Cardiac muscle cell (in vitro differentiated cells and primary cell): ENCODE data around the gene PSORS1C1. TPM values are rescaled to one million over a fixed set of nuclear protein-coding genes. Genes with fewer than 3 reads are reported as not detected.

Experiments used
- DNase-seq, 2 donors: peaks; one replicate each; pipeline versions ENCODE4 v3.0.0 to v3.0.0-alpha.2; 2010 to 2017; ENCODE audit warnings: low read depth in 1 of 2, low spot score in 1 of 2
- H3K27ac ChIP-seq: fragments of 200-600 bp; sonication (generic); 2 replicates; pipeline ENCODE4 v1.5.1; 2016
- H3K27me3 ChIP-seq: fragments of 200-600 bp; sonication (generic); 2 replicates; pipeline ENCODE4 v1.6.0; 2016; ENCODE audit warnings: control low read depth
- H3K36me3 ChIP-seq: fragments of 200-600 bp; sonication (generic); 2 replicates; pipeline ENCODE4 v1.5.1; 2016; ENCODE audit warnings: control low read depth
- H3K4me1 ChIP-seq: fragments of 200-600 bp; sonication (generic); 2 replicates; pipeline ENCODE4 v1.8.1; 2017; ENCODE audit warnings: low read depth, mild to moderate bottlenecking, mixed run types
- H3K4me3 ChIP-seq: fragments of 200-600 bp; sonication (generic); 2 replicates; pipeline ENCODE4 v1.5.1; 2016; ENCODE audit warnings: mild to moderate bottlenecking
- H3K9me3 ChIP-seq: fragments of 200-600 bp; sonication (generic); 2 replicates; pipeline ENCODE4 v1.5.1; 2017; ENCODE audit warnings: low read depth, mild to moderate bottlenecking, control low read depth
- CTCF ChIP-seq: IDR thresholded peaks from 2 replicates; pipeline ENCODE4 v1.5.1; 2012; ENCODE audit warnings: low read depth, mild to moderate bottlenecking, low read length
- polyA plus RNA-seq: library from polyadenylated mRNA; unstranded; fragments of >200 nt; fragmentation: Nextera tagmentation; extraction: Ambion mirVana; gene quantifications from 2 replicates; pipeline ENCODE4 v1.2.1, GENCODE V29; 2016
- total RNA-seq: library from RNA; depleted of rRNA; stranded (reverse); fragments of >200 nt; gene quantifications from 2 replicates; pipeline ENCODE4 v1.2.3, GENCODE V29; 2016

The PSORS1C1 gene
- total and polyA plus RNA-seq, 2 experiments from 2014 or later = not detected

GRCh38 chr6:31096656-31097055 is 17.9 kb upstream of the PSORS1C1 start:
- no peak for DNase-seq
- Histone ChIP-seq H3K4me3 (no peak overlapping the region), H3K9me3 (no peaks in the 10 kb centered on the region), H3K27me3 (no peaks in the 10 kb centered on the region), H3K27ac (no peak overlapping the region), H3K36me3 (no peaks in the 10 kb centered on the region), H3K4me1 (no peaks in the 10 kb centered on the region)
- no peak for TF ChIP-seq CTCF

- Histone ChIP-seq H3K36me3 (no peaks in the 10 kb centered on the region), H3K4me3 (no peak overlapping the region), H3K27ac (no peak overlapping the region), H3K4me1 (no peaks in the 10 kb centered on the region), H3K9me3 (no peaks in the 10 kb centered on the region), H3K27me3 (no peaks in the 10 kb centered on the region)
- TF ChIP-seq CTCF = no peak
- no peak for DNase-seq
Observed at GRCh38 chr6:31098449-31098938, 16.1 kb upstream of the PSORS1C1 start.

- Histone ChIP-seq H3K27ac (no peak overlapping the region), H3K27me3 (no peaks in the 10 kb centered on the region), H3K4me3 (no peak overlapping the region), H3K4me1 (no peaks in the 10 kb centered on the region), H3K9me3 (no peaks in the 10 kb centered on the region), H3K36me3 (no peaks in the 10 kb centered on the region)
- no peak for DNase-seq
- no peak for TF ChIP-seq CTCF
Observed at GRCh38 chr6:31103136-31103535, 11.5 kb upstream of the PSORS1C1 start.

- no peaks in the 10 kb centered on the region for H3K36me3 ChIP-seq
- no peak for TF ChIP-seq CTCF
- no peak overlapping the region for H3K27ac ChIP-seq
- H3K27me3 ChIP-seq = peaks cover 4% of the 10 kb centered on the region
- H3K9me3 ChIP-seq = no peaks in the 10 kb centered on the region
- no peak for DNase-seq
- H3K4me3 ChIP-seq = no peak overlapping the region
- H3K4me1 ChIP-seq = no peaks in the 10 kb centered on the region
Observed at GRCh38 chr6:31107052-31107451, 7.5 kb upstream of the PSORS1C1 start.

- H3K4me3 ChIP-seq = no peak overlapping the region
- no peak for TF ChIP-seq CTCF
- no peaks in the 10 kb centered on the region for H3K36me3 ChIP-seq
- no peak for DNase-seq
- H3K9me3 ChIP-seq = no peaks in the 10 kb centered on the region
- H3K27ac ChIP-seq = no peak overlapping the region
- H3K27me3 ChIP-seq = peaks cover 4% of the 10 kb centered on the region
- no peaks in the 10 kb centered on the region for H3K4me1 ChIP-seq
Observed at GRCh38 chr6:31110825-31111582, 3.6 kb upstream of the PSORS1C1 start.
